T-helper 1 cell treated with Interleukin-12 subunit alpha and Interleukin-12 subunit beta and Interleukin-4 antibody, amounts not matched to agents 30 μg/mL and 1 μg/mL, for 36 hours (primary cell): ENCODE data around the gene ZDHHC18.
"Not testable (repeated sequence)": the region's sequence is repeated elsewhere in the genome, so short reads cannot be mapped to it uniquely, and the experiment has no call there.

Experiments
- H3K27ac Mint-ChIP-seq: one replicate; pipeline ENCODE4 v1.8.0; 2021; ENCODE audit warnings: mild to moderate bottlenecking, mixed read lengths
- H3K27me3 Mint-ChIP-seq: one replicate; pipeline ENCODE4 v1.8.0; 2021; ENCODE audit warnings: low read depth, mixed read lengths
- H3K36me3 Mint-ChIP-seq: one replicate; pipeline ENCODE4 v1.8.0; 2021; ENCODE audit warnings: low read depth, mixed read lengths
- H3K4me1 Mint-ChIP-seq: one replicate; pipeline ENCODE4 v1.8.0; 2021; ENCODE audit warnings: low read depth, mixed read lengths
- H3K4me3 Mint-ChIP-seq: one replicate; pipeline ENCODE4 v1.8.0; 2021; ENCODE audit warnings: mild to moderate bottlenecking, moderate library complexity, mixed read lengths
- H3K9me3 Mint-ChIP-seq: one replicate; pipeline ENCODE4 v1.8.0; 2021; ENCODE audit warnings: mixed read lengths

ZDHHC18 gene

GRCh38 chr1:26854906-26855305 is 28.4 kb downstream of the ZDHHC18 start:
- H3K36me3 Mint-ChIP-seq: peaks cover 37% of the 10 kb centered on the region
- no peaks in the 10 kb centered on the region for H3K27me3 Mint-ChIP-seq
- H3K27ac Mint-ChIP-seq: no peak overlapping the region
- peaks cover 7% of the 10 kb centered on the region for H3K4me1 Mint-ChIP-seq
- H3K4me3 Mint-ChIP-seq: no peak overlapping the region
- no peaks in the 10 kb centered on the region for H3K9me3 Mint-ChIP-seq

- no peaks in the 10 kb centered on the region for H3K9me3 Mint-ChIP-seq
- peaks cover 35% of the 10 kb centered on the region for H3K36me3 Mint-ChIP-seq
- no peak overlapping the region for H3K27ac Mint-ChIP-seq
- no peak overlapping the region for H3K4me3 Mint-ChIP-seq
- no peaks in the 10 kb centered on the region for H3K27me3 Mint-ChIP-seq
- peaks cover 7% of the 10 kb centered on the region for H3K4me1 Mint-ChIP-seq
Observed at GRCh38 chr1:26855636-26856035, 29.1 kb downstream of the ZDHHC18 start.

GRCh38 chr1:26856181-26856580 is 29.7 kb downstream of the ZDHHC18 start:
- no peaks in the 10 kb centered on the region for H3K9me3 Mint-ChIP-seq
- H3K4me1 Mint-ChIP-seq: peaks cover 7% of the 10 kb centered on the region
- H3K36me3 Mint-ChIP-seq: peaks cover 32% of the 10 kb centered on the region
- no peaks in the 10 kb centered on the region for H3K27me3 Mint-ChIP-seq
- H3K4me3 Mint-ChIP-seq: no peak overlapping the region
- no peak overlapping the region for H3K27ac Mint-ChIP-seq

GRCh38 chr1:26856604-26857469 is 30.3 kb downstream of the ZDHHC18 start:
- H3K36me3 Mint-ChIP-seq: peaks cover 26% of the 10 kb centered on the region
- H3K4me1 Mint-ChIP-seq: peaks cover 5% of the 10 kb centered on the region
- H3K27me3 Mint-ChIP-seq: no peaks in the 10 kb centered on the region
- H3K4me3 Mint-ChIP-seq: no peak overlapping the region
- no peak overlapping the region for H3K27ac Mint-ChIP-seq
- H3K9me3 Mint-ChIP-seq: no peaks in the 10 kb centered on the region

- Mint-ChIP-seq H3K9me3 (no peaks in the 10 kb centered on the region), H3K4me1 (peaks cover 10% of the 10 kb centered on the region), H3K36me3 (peaks cover 19% of the 10 kb centered on the region), H3K4me3 (no peak overlapping the region), H3K27me3 (no peaks in the 10 kb centered on the region), H3K27ac (no peak overlapping the region)
Observed at GRCh38 chr1:26857473-26858060, 31.1 kb downstream of the ZDHHC18 start.

GRCh38 chr1:26858160-26858559 is 31.7 kb downstream of the ZDHHC18 start:
- Mint-ChIP-seq H3K36me3 (peaks cover 13% of the 10 kb centered on the region), H3K27me3 (no peaks in the 10 kb centered on the region), H3K4me1 (peaks cover 12% of the 10 kb centered on the region), H3K9me3 (no peaks in the 10 kb centered on the region), H3K4me3 (no peak overlapping the region), H3K27ac (no peak overlapping the region)

GRCh38 chr1:26858891-26859640 is 32.6 kb downstream of the ZDHHC18 start:
- H3K4me1 Mint-ChIP-seq: peaks cover 15% of the 10 kb centered on the region
- H3K27me3 Mint-ChIP-seq: no peaks in the 10 kb centered on the region
- H3K27ac Mint-ChIP-seq: no peak overlapping the region
- peaks cover 11% of the 10 kb centered on the region for H3K36me3 Mint-ChIP-seq
- H3K4me3 Mint-ChIP-seq: no peak overlapping the region
- H3K9me3 Mint-ChIP-seq: no peaks in the 10 kb centered on the region

- Mint-ChIP-seq H3K9me3 (no peaks in the 10 kb centered on the region), H3K4me3 (no peak overlapping the region), H3K27ac (peak overlapping the region; percentile 6), H3K4me1 (peaks cover 27% of the 10 kb centered on the region), H3K27me3 (no peaks in the 10 kb centered on the region), H3K36me3 (peaks cover 2% of the 10 kb centered on the region)
Observed at GRCh38 chr1:26861286-26861701, 34.8 kb downstream of the ZDHHC18 start.

- H3K36me3 Mint-ChIP-seq: peaks cover 2% of the 10 kb centered on the region
- H3K4me3 Mint-ChIP-seq: no peak overlapping the region
- no peak overlapping the region for H3K27ac Mint-ChIP-seq
- H3K27me3 Mint-ChIP-seq: no peaks in the 10 kb centered on the region
- H3K9me3 Mint-ChIP-seq: no peaks in the 10 kb centered on the region
- H3K4me1 Mint-ChIP-seq: peaks cover 27% of the 10 kb centered on the region
Observed at GRCh38 chr1:26861889-26862378, 35.4 kb downstream of the ZDHHC18 start.

- Mint-ChIP-seq H3K36me3 (no peaks in the 10 kb centered on the region), H3K27ac (peak within 1 kb of the TSS; percentile 55), H3K4me1 (peaks cover 27% of the 10 kb centered on the region), H3K27me3 (no peaks in the 10 kb centered on the region), H3K9me3 (no peaks in the 10 kb centered on the region), H3K4me3 (peak within 1 kb of the TSS; percentile 99)
Observed at GRCh38 chr1:26862781-26863684, 36.5 kb downstream of the ZDHHC18 start, which contains the start of gene SFN. Gene SFN, plus strand, starts transcription at chr1:26863149. Its CDS starts 64 bp downstream, at chr1:26863213.

- Mint-ChIP-seq H3K27me3 (no peaks in the 10 kb centered on the region), H3K36me3 (no peaks in the 10 kb centered on the region), H3K9me3 (no peaks in the 10 kb centered on the region), H3K27ac (no peak overlapping the region), H3K4me1 (peaks cover 27% of the 10 kb centered on the region), H3K4me3 (peak overlapping the region; percentile 99)
Observed at GRCh38 chr1:26863685-26864077, 37.2 kb downstream of the ZDHHC18 start.

- no peaks in the 10 kb centered on the region for H3K36me3 Mint-ChIP-seq
- peak overlapping the region; percentile 99 for H3K4me3 Mint-ChIP-seq
- no peaks in the 10 kb centered on the region for H3K27me3 Mint-ChIP-seq
- H3K9me3 Mint-ChIP-seq: no peaks in the 10 kb centered on the region
- H3K27ac Mint-ChIP-seq: peak overlapping the region; percentile 99
- H3K4me1 Mint-ChIP-seq: peaks cover 27% of the 10 kb centered on the region
Observed at GRCh38 chr1:26864610-26865480, 38.4 kb downstream of the ZDHHC18 start.

- H3K4me3 Mint-ChIP-seq, H3K27me3 Mint-ChIP-seq, H3K27ac Mint-ChIP-seq, H3K4me1 Mint-ChIP-seq, H3K36me3 Mint-ChIP-seq, H3K9me3 Mint-ChIP-seq: not testable (repeated sequence)
Observed at GRCh38 chr1:26873097-26873496, 46.6 kb downstream of the ZDHHC18 start.
